ENCODE measurements around the gene TYK2. TPM values are rescaled to one million over a fixed set of nuclear protein-coding genes. Genes with fewer than 3 reads are reported as not detected.

Gene TYK2
- total and polyA plus RNA-seq, 9 of the 15 experiments (the other 6 are each of a cell fraction or from before 2014, with no cell fraction given), result 15.0 to 182 (median 85.9) TPM

DNA sequence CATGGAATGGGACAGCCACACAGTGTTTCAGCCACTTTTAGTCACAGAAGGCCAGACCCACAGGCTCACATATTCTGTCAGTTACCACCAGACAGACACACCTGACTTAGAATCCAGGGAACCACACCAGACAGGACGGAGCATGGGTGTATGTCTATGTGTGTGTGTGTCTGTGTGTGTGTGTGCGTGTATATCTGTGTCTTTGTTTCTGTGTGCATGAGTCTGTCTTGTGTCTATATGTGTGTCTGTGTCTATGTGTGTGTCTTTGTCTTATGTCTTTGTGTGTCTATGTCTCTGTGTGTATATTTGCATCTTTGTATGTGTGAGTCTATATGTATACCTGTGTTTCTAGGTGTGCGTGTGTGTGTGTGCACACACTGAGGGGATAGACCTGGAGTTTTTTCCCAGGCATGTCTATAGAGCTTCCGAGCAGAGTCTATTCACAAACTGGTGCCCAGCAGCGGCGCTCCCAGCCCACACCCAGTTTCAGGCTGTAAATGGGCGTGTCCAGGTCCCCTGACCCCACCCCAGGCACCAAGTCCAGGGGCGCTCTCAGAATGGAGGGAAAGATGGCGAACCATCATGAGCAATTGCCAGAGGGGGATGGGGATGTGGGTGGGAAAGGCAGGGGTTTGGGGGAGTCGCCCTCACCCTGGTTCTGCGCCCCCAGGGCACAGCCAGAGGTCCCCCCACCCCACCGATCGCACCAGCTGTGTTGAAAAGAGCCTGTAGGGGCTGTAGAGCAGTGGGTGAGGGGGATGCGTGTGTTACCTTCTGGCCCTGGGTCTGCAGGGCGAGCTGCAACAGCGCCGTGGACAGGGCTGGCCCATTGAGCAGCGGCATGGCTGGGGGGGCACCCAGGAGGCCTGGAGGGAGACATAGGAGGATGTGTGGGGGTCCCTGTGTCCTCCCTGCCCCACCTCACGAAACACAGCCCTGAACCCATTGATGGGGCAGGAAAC lies 58.2 kb downstream of the TYK2 start:
- peaks cover 0 to 43% of the 10 kb centered on the region in 2 experiments; a peak in 2 of 5 replicates for H3K4me1 ChIP-seq (replicated peaks in 1 of 2; ENCODE audit: control insufficient read depth in 2 of 2, insufficient read depth in 2 of 2, low read length in 2 of 2)
- FAIRE-seq, result peak; percentile 32
- no peaks in the 10 kb centered on the region for H3K9me1 ChIP-seq (ENCODE audit: control insufficient read depth, insufficient read depth, low read length)
- in situ Hi-C loops (cut with MboI) (no loop called here), intact Hi-C loops (cut with micrococcal nuclease) (no loop called here)
- peaks cover 94% of the 10 kb centered on the region for H3K36me3 ChIP-seq (ENCODE audit: control insufficient read depth, insufficient read depth, low read length)
- H3K79me2 ChIP-seq (ENCODE audit: control insufficient read depth, insufficient read depth, low read length), result no peaks in the 10 kb centered on the region; the same call in 1 of the 3 replicates
- no peaks in the 10 kb centered on the region for H3K9me3 ChIP-seq (replicated peaks; ENCODE audit: control insufficient read depth, insufficient read depth, low read depth, low read length)
- no TSS peak for BruUV-seq (replicated peaks)
- no peak for DNase-seq (ENCODE audit: extremely low read depth in 1 of 4, low spot score in 3 of 4)
- H3K27me3 ChIP-seq (ENCODE audit: control insufficient read depth in 2 of 2, insufficient read depth in 2 of 2, low read length in 2 of 2), result no peaks in the 10 kb centered on the region
- no peak; the same call in 2 of the 3 replicates for ATAC-seq
- no peak overlapping the region; the same call in 2 of the 3 replicates for H3K27ac ChIP-seq (ENCODE audit: extremely low read depth, low read depth, low read length)
- no peak overlapping the region for H2AFZ ChIP-seq (ENCODE audit: low read depth, low read length)
- no peak overlapping the region for H3K4me3 ChIP-seq
- ChIA-PET POLR2A (interaction anchor here (0.6 to 2.0 kb wide), 7 partner anchors 7 to 35 kb away, joined by 3 to 9 read pairs (median 3); partner anchors contain the start of genes ICAM4, ICAM5 and RAVER1), CTCF (ENCODE audit: low intra/inter-chr PET ratio) (no interaction called here)
- no peak overlapping the region for H3K4me2 ChIP-seq (ENCODE audit: insufficient read depth, low read length)
- WGBS (ENCODE audit: insufficient coverage, low coverage, missing lambda C conversion rate), result 90% methylated on average over 14 of the region's 19 CpGs
- H4K20me1 ChIP-seq (replicated peaks; ENCODE audit: control insufficient read depth, insufficient read depth, low read length), result 0 out of 2 replicates have a peak, but pooled peaks cover 3% of the 10 kb centered on the region
- H3K9ac ChIP-seq (ENCODE audit: insufficient read depth in 1 of 2, low read depth in 2 of 2, low read length in 2 of 2), result peak overlapping the region in 1 of 2 experiments; percentile 78; a peak in 1 of 4 replicates
- TF ChIP-seq SUPT5H (IDR thresholded peaks at IDR 0.05), result peak; percentile 68
- TF ChIP-seq MAFG (tag; conservative IDR thresholded peaks at IDR 0.05), result no peak
- no peak for TF ChIP-seq ZSCAN32 (CRISPR knock-in tag; IDR thresholded peaks at IDR 0.05)
- TF ChIP-seq U2AF2 (optimal IDR thresholded peaks at IDR 0.05; ENCODE audit: low read depth, low read length), result no peak
- no peak for TF ChIP-seq IFI16 (CRISPR knock-in tag; IDR thresholded peaks at IDR 0.05)
- TF ChIP-seq SETDB1 (IDR thresholded peaks at IDR 0.05; ENCODE audit: low read length), result no peak
- TF ChIP-seq RBFOX2 (IDR thresholded peaks at IDR 0.05; ENCODE audit: low read depth, low read length), result peak; percentile 11; the same call in 1 of the 2 replicates
- TF ChIP-seq NFE2 (IDR thresholded peaks at IDR 0.05; ENCODE audit: low read depth), result no peak
- no peak for TF ChIP-seq KDM2B (CRISPR knock-in tag; IDR thresholded peaks at IDR 0.05)
- no peak for TF ChIP-seq CREB1 (IDR thresholded peaks at IDR 0.05)
- no peak for TF ChIP-seq CREB1 (CRISPR knock-in tag; IDR thresholded peaks at IDR 0.05)
- peak; percentile 70 for TF ChIP-seq POLR2A (conservative IDR thresholded peaks at IDR 0.05)
- peak; percentile 68 for TF ChIP-seq POLR2G (IDR thresholded peaks at IDR 0.05; ENCODE audit: low read depth, low read length)
- TF ChIP-seq, protein P1, sequence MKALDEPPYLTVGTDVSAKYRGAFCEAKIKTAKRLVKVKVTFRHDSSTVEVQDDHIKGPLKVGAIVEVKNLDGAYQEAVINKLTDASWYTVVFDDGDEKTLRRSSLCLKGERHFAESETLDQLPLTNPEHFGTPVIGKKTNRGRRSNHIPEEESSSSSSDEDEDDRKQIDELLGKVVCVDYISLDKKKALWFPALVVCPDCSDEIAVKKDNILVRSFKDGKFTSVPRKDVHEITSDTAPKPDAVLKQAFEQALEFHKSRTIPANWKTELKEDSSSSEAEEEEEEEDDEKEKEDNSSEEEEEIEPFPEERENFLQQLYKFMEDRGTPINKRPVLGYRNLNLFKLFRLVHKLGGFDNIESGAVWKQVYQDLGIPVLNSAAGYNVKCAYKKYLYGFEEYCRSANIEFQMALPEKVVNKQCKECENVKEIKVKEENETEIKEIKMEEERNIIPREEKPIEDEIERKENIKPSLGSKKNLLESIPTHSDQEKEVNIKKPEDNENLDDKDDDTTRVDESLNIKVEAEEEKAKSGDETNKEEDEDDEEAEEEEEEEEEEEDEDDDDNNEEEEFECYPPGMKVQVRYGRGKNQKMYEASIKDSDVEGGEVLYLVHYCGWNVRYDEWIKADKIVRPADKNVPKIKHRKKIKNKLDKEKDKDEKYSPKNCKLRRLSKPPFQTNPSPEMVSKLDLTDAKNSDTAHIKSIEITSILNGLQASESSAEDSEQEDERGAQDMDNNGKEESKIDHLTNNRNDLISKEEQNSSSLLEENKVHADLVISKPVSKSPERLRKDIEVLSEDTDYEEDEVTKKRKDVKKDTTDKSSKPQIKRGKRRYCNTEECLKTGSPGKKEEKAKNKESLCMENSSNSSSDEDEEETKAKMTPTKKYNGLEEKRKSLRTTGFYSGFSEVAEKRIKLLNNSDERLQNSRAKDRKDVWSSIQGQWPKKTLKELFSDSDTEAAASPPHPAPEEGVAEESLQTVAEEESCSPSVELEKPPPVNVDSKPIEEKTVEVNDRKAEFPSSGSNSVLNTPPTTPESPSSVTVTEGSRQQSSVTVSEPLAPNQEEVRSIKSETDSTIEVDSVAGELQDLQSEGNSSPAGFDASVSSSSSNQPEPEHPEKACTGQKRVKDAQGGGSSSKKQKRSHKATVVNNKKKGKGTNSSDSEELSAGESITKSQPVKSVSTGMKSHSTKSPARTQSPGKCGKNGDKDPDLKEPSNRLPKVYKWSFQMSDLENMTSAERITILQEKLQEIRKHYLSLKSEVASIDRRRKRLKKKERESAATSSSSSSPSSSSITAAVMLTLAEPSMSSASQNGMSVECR (CRISPR knock-in tag; IDR thresholded peaks at IDR 0.05), result no peak
- TF ChIP-seq POLR2AphosphoS5 (IDR thresholded peaks at IDR 0.05; ENCODE audit: control insufficient read depth, insufficient read depth, low read depth, low read length), result peak; percentile 15; the same call in 1 of the 2 replicates
- TF ChIP-seq MYNN (IDR thresholded peaks at IDR 0.05), result peak; percentile 14; the same call in 1 of the 2 replicates
- TF ChIP-seq MYNN (CRISPR knock-in tag; IDR thresholded peaks at IDR 0.05), result no peak
- TF ChIP-seq, protein P2, sequence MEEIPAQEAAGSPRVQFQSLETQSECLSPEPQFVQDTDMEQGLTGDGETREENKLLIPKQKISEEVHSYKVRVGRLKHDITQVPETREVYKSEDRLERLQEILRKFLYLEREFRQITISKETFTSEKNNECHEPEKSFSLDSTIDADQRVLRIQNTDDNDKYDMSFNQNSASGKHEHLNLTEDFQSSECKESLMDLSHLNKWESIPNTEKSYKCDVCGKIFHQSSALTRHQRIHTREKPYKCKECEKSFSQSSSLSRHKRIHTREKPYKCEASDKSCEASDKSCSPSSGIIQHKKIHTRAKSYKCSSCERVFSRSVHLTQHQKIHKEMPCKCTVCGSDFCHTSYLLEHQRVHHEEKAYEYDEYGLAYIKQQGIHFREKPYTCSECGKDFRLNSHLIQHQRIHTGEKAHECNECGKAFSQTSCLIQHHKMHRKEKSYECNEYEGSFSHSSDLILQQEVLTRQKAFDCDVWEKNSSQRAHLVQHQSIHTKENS (CRISPR knock-in tag; IDR thresholded peaks at IDR 0.05), result no peak

Data from K562 (cell line).